ENCODE data around the gene ABCG2.
"Not testable (repeated sequence)": the region's sequence is repeated elsewhere in the genome, so short reads cannot be mapped to it uniquely, and the experiment has no call there.

GRCh38 chr4:88108108-88108465 is 50.4 kb downstream of the ABCG2 start:
- TF ChIP-seq CTCF (conservative IDR thresholded peaks at IDR 0.05; ENCODE audit: low read length); EZH2phosphoT487 (IDR thresholded peaks at IDR 0.05; ENCODE audit: borderline replicate concordance): not testable (repeated sequence)

Measured in Loucy (cell line).